Stimulated activated CD8-positive, alpha-beta memory T cell treated with anti-CD3 and anti-CD28 coated beads, Interleukin-7, amount 100 ng/mL, for 48 hours (primary cell): ENCODE data around the gene FAM216B.

Source experiments
- DNase-seq, 2 donors: peaks; one replicate each; pipeline ENCODE4 v3.0.0-alpha.2; 2020; ENCODE audit warnings: low read depth in 1 of 2; ENCODE audit errors: extremely low read depth in 1 of 2

FAM216B gene

GRCh38 chr13:42832341-42833096, 51.1 kb downstream of the FAM216B start:
- no peak for DNase-seq

- DNase-seq: no peak
These were observed 53.6 kb downstream of the FAM216B start for GRCh38 chr13:42834946-42835345.

- DNase-seq: no peak
These were observed 55.7 kb downstream of the FAM216B start for GRCh38 chr13:42836930-42837690.
